Measurements from ENCODE around the gene RIPK4.

The RIPK4 gene

GRCh38 chr21:41729701-41730366, 37.0 kb downstream of the RIPK4 start:
- POLR2A ChIA-PET: no interaction called here
- H3K36me3 ChIP-seq (ENCODE audit: control insufficient read depth in 4 of 4, insufficient read depth in 4 of 4, low read length in 3 of 4): no peaks in the 10 kb centered on the region
- H3K27me3 ChIP-seq (replicated peaks in 2 of 5; ENCODE audit: control insufficient read depth in 4 of 5, insufficient read depth in 5 of 5, low read length in 4 of 5): peaks cover 0 to 75% (median 25%) of the 10 kb centered on the region in 5 experiments
- H3K4me3 ChIP-seq (ENCODE audit: control insufficient read depth in 1 of 7, extremely low read depth in 1 of 7, insufficient read depth in 4 of 7, low read depth in 2 of 7, low read length in 6 of 7): no peak overlapping the region
- peaks cover 0 to 11% (median 9%) of the 10 kb centered on the region in 4 experiments for H3K4me1 ChIP-seq (ENCODE audit: control extremely low read depth in 1 of 4, control insufficient read depth in 4 of 4, insufficient read depth in 4 of 4, low read length in 3 of 4)
- CTCF ChIA-PET: no interaction called here
- 74% methylated on average over 13 of the region's 17 CpGs for WGBS (ENCODE audit: insufficient coverage)
- H3K27ac ChIP-seq (ENCODE audit: insufficient read depth in 1 of 2, low read depth in 1 of 2, low read length in 2 of 2, poor library complexity in 1 of 2, severe bottlenecking in 2 of 2): no peak overlapping the region
- peaks cover 0 to 17% (median 7%) of the 10 kb centered on the region in 5 experiments for H3K9me3 ChIP-seq (ENCODE audit: control extremely low read depth in 1 of 5, control insufficient read depth in 4 of 5, insufficient read depth in 2 of 5, low read depth in 1 of 5, low read length in 4 of 5)
- DNase-seq: no peak

- POLR2A ChIA-PET: no interaction called here
- Histone ChIP-seq H3K9me3 (ENCODE audit: control extremely low read depth in 1 of 5, control insufficient read depth in 4 of 5, insufficient read depth in 2 of 5, low read depth in 1 of 5, low read length in 4 of 5) (peaks cover 0 to 13% (median 7%) of the 10 kb centered on the region in 5 experiments), H3K4me1 (ENCODE audit: control extremely low read depth in 1 of 4, control insufficient read depth in 4 of 4, insufficient read depth in 4 of 4, low read length in 3 of 4) (peaks cover 0 to 11% (median 9%) of the 10 kb centered on the region in 4 experiments), H3K27me3 (replicated peaks in 2 of 5; ENCODE audit: control insufficient read depth in 4 of 5, insufficient read depth in 5 of 5, low read length in 4 of 5) (peaks cover 0 to 73% (median 26%) of the 10 kb centered on the region in 5 experiments), H3K36me3 (ENCODE audit: control insufficient read depth in 4 of 4, insufficient read depth in 4 of 4, low read length in 3 of 4) (no peaks in the 10 kb centered on the region), H3K27ac (ENCODE audit: insufficient read depth in 1 of 2, low read depth in 1 of 2, low read length in 2 of 2, poor library complexity in 1 of 2, severe bottlenecking in 2 of 2) (no peak overlapping the region), H3K4me3 (ENCODE audit: control insufficient read depth in 1 of 7, extremely low read depth in 1 of 7, insufficient read depth in 4 of 7, low read depth in 2 of 7, low read length in 6 of 7) (no peak overlapping the region)
- CTCF ChIA-PET: interaction anchor here (0.9 to 1.5 kb wide), 2 partner anchors 16 to 52 kb away, joined by 3 read pairs; no protein-coding TSS in a partner anchor
- no peak for DNase-seq
- WGBS (ENCODE audit: insufficient coverage): 85% methylated on average over 25 of the region's 31 CpGs
Measured at GRCh38 chr21:41727784-41728763, 38.8 kb downstream of the RIPK4 start.

- Histone ChIP-seq H3K27me3 (replicated peaks in 2 of 5; ENCODE audit: control insufficient read depth in 4 of 5, insufficient read depth in 5 of 5, low read length in 4 of 5) (peaks cover 0 to 72% (median 26%) of the 10 kb centered on the region in 5 experiments), H3K36me3 (ENCODE audit: control insufficient read depth in 4 of 4, insufficient read depth in 4 of 4, low read length in 3 of 4) (no peaks in the 10 kb centered on the region), H3K9me3 (ENCODE audit: control extremely low read depth in 1 of 5, control insufficient read depth in 4 of 5, insufficient read depth in 2 of 5, low read depth in 1 of 5, low read length in 4 of 5) (peaks cover 0 to 8% (median 5%) of the 10 kb centered on the region in 5 experiments), H3K27ac (ENCODE audit: insufficient read depth in 1 of 2, low read depth in 1 of 2, low read length in 2 of 2, poor library complexity in 1 of 2, severe bottlenecking in 2 of 2) (no peak overlapping the region), H3K4me3 (ENCODE audit: control insufficient read depth in 1 of 7, extremely low read depth in 1 of 7, insufficient read depth in 4 of 7, low read depth in 2 of 7, low read length in 6 of 7) (no peak overlapping the region), H3K4me1 (ENCODE audit: control extremely low read depth in 1 of 4, control insufficient read depth in 4 of 4, insufficient read depth in 4 of 4, low read length in 3 of 4) (peaks cover 0 to 11% (median 9%) of the 10 kb centered on the region in 4 experiments)
- 90% methylated on average over 21 of the region's 24 CpGs for WGBS (ENCODE audit: insufficient coverage)
- ChIA-PET POLR2A (no interaction called here), CTCF (interaction anchor here (0.9 kb wide), 1 partner anchor 51 kb away, joined by 3 read pairs; no protein-coding TSS in a partner anchor)
- DNase-seq: no peak
Measured at GRCh38 chr21:41726970-41727783, 39.7 kb downstream of the RIPK4 start.

GRCh38 chr21:41726630-41726969, 40.3 kb downstream of the RIPK4 start:
- POLR2A ChIA-PET: no interaction called here
- Histone ChIP-seq H3K27me3 (replicated peaks in 2 of 5; ENCODE audit: control insufficient read depth in 4 of 5, insufficient read depth in 5 of 5, low read length in 4 of 5) (peaks cover 0 to 68% (median 25%) of the 10 kb centered on the region in 5 experiments), H3K4me1 (ENCODE audit: control extremely low read depth in 1 of 4, control insufficient read depth in 4 of 4, insufficient read depth in 4 of 4, low read length in 3 of 4) (peaks cover 0 to 11% (median 9%) of the 10 kb centered on the region in 4 experiments), H3K27ac (ENCODE audit: insufficient read depth in 1 of 2, low read depth in 1 of 2, low read length in 2 of 2, poor library complexity in 1 of 2, severe bottlenecking in 2 of 2) (no peak overlapping the region), H3K9me3 (ENCODE audit: control extremely low read depth in 1 of 5, control insufficient read depth in 4 of 5, insufficient read depth in 2 of 5, low read depth in 1 of 5, low read length in 4 of 5) (peaks cover 0 to 3% (median 0%) of the 10 kb centered on the region in 5 experiments), H3K4me3 (ENCODE audit: control insufficient read depth in 1 of 7, extremely low read depth in 1 of 7, insufficient read depth in 4 of 7, low read depth in 2 of 7, low read length in 6 of 7) (no peak overlapping the region), H3K36me3 (ENCODE audit: control insufficient read depth in 4 of 4, insufficient read depth in 4 of 4, low read length in 3 of 4) (no peaks in the 10 kb centered on the region)
- CTCF ChIA-PET: no interaction called here
- DNase-seq: no peak
- 83% methylated on average over 9 of the region's 9 CpGs for WGBS (ENCODE audit: insufficient coverage)

- no peaks in the 10 kb centered on the region for H3K36me3 ChIP-seq (ENCODE audit: control insufficient read depth in 4 of 4, insufficient read depth in 4 of 4, low read length in 3 of 4)
- POLR2A ChIA-PET: no interaction called here
- no peaks in the 10 kb centered on the region for H3K9me3 ChIP-seq (ENCODE audit: control extremely low read depth in 1 of 5, control insufficient read depth in 4 of 5, insufficient read depth in 2 of 5, low read depth in 1 of 5, low read length in 4 of 5)
- H3K4me3 ChIP-seq (ENCODE audit: control insufficient read depth in 1 of 7, extremely low read depth in 1 of 7, insufficient read depth in 4 of 7, low read depth in 2 of 7, low read length in 6 of 7): peak overlapping the region in 4 of 7 experiments; percentile 5 to 59 (median 50)
- H3K4me1 ChIP-seq (ENCODE audit: control extremely low read depth in 1 of 4, control insufficient read depth in 4 of 4, insufficient read depth in 4 of 4, low read length in 3 of 4): peaks cover 0 to 11% (median 9%) of the 10 kb centered on the region in 4 experiments
- H3K27me3 ChIP-seq (replicated peaks in 2 of 5; ENCODE audit: control insufficient read depth in 4 of 5, insufficient read depth in 5 of 5, low read length in 4 of 5): peaks cover 0 to 65% (median 24%) of the 10 kb centered on the region in 5 experiments
- CTCF ChIA-PET: no interaction called here
- WGBS (ENCODE audit: insufficient coverage): 16% methylated on average over 11 of the region's 19 CpGs
- H3K27ac ChIP-seq (ENCODE audit: insufficient read depth in 1 of 2, low read depth in 1 of 2, low read length in 2 of 2, poor library complexity in 1 of 2, severe bottlenecking in 2 of 2): no peak overlapping the region
- peak in 1 of 3 donors; percentile 3 for DNase-seq
Measured at GRCh38 chr21:41726058-41726558, 40.7 kb downstream of the RIPK4 start.

GRCh38 chr21:41725421-41726031, 41.3 kb downstream of the RIPK4 start:
- DNase-seq: peak; percentile 20 to 38 (median 21)
- no peaks in the 10 kb centered on the region for H3K9me3 ChIP-seq (ENCODE audit: control extremely low read depth in 1 of 5, control insufficient read depth in 4 of 5, insufficient read depth in 2 of 5, low read depth in 1 of 5, low read length in 4 of 5)
- peaks cover 0 to 11% (median 9%) of the 10 kb centered on the region in 4 experiments for H3K4me1 ChIP-seq (ENCODE audit: control extremely low read depth in 1 of 4, control insufficient read depth in 4 of 4, insufficient read depth in 4 of 4, low read length in 3 of 4)
- no peak overlapping the region for H3K27ac ChIP-seq (ENCODE audit: insufficient read depth in 1 of 2, low read depth in 1 of 2, low read length in 2 of 2, poor library complexity in 1 of 2, severe bottlenecking in 2 of 2)
- POLR2A ChIA-PET: no interaction called here
- no peaks in the 10 kb centered on the region for H3K36me3 ChIP-seq (ENCODE audit: control insufficient read depth in 4 of 4, insufficient read depth in 4 of 4, low read length in 3 of 4)
- 3% methylated on average over 31 of the region's 33 CpGs for WGBS (ENCODE audit: insufficient coverage)
- H3K27me3 ChIP-seq (replicated peaks in 2 of 5; ENCODE audit: control insufficient read depth in 4 of 5, insufficient read depth in 5 of 5, low read length in 4 of 5): peaks cover 0 to 66% (median 27%) of the 10 kb centered on the region in 5 experiments
- peak overlapping the region in 6 of 7 experiments; percentile 1 to 59 (median 29) for H3K4me3 ChIP-seq (ENCODE audit: control insufficient read depth in 1 of 7, extremely low read depth in 1 of 7, insufficient read depth in 4 of 7, low read depth in 2 of 7, low read length in 6 of 7)
- CTCF ChIA-PET: no interaction called here

All from common myeloid progenitor, CD34-positive (primary cell).